ENCODE results near the gene CEP70.
A peak's percentile ranks its signal among the peaks of the same experiment; 100 is the strongest.
"Not testable (repeated sequence)": the region's sequence is repeated elsewhere in the genome, so short reads cannot be mapped to it uniquely, and the experiment has no call there.

Gene CEP70, protein sequence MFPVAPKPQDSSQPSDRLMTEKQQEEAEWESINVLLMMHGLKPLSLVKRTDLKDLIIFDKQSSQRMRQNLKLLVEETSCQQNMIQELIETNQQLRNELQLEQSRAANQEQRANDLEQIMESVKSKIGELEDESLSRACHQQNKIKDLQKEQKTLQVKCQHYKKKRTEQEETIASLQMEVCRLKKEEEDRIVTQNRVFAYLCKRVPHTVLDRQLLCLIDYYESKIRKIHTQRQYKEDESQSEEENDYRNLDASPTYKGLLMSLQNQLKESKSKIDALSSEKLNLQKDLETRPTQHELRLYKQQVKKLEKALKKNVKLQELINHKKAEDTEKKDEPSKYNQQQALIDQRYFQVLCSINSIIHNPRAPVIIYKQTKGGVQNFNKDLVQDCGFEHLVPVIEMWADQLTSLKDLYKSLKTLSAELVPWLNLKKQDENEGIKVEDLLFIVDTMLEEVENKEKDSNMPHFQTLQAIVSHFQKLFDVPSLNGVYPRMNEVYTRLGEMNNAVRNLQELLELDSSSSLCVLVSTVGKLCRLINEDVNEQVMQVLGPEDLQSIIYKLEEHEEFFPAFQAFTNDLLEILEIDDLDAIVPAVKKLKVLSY

DNA sequence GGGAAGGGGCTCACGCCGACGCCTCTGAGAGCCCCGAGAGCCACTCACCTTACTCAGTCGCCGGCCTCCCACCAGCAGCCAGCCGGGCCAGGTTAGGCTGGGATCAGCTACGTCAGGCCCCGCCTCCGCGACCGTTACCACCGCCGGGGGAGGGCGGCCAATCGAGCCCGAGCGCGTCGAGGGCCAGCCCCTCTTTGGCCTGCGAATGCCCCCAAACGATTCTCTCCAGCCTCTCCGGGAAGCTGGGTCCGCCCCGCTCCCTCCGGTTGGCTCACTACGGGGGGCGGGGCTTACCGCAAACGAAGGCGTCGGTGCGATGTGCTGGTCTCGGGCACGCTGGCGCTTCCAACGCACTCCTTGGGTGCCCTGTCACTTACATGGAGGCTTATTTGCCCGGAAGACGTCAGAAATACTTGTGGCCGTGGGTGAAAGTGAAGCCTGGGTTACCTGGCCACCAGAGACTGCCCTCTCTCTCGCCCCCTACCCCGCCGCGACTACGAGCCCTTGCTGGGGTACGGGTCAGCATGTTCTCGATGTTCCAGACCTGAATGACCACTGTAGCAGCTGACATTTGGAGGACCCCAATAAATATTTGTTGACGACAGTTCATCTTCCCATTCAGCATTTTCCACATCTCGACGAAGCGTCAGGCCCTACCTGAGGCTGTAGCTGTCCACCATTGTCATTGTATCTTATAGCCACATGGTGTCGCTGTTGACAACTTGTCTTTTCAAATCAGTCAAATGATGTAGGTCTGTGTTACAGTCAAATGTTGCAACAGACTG is at the start of gene CEP70:
CEP70 (minus strand) TSS at position 111 of the 785 bp plus-strand sequence. CDS start 21,333 bp downstream, outside the sequence.
- DNase-seq: no peak

DNA sequence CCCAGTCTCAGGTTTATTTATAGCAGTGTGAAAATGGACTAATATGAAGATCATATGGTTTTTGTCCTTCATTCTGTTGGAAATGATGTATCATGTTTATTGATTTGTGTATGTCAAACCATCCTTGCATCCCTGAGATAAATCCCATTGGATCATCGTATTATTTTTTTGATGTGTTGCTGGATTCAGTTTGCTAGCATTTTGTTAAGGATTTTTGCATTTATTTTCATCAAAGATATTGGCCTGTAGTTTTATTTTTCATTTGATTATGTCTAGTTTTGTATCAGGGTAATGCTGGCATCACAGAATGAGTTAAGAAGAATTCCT is 48.8 kb upstream of the CEP70 start:
- no peak for DNase-seq

DNA sequence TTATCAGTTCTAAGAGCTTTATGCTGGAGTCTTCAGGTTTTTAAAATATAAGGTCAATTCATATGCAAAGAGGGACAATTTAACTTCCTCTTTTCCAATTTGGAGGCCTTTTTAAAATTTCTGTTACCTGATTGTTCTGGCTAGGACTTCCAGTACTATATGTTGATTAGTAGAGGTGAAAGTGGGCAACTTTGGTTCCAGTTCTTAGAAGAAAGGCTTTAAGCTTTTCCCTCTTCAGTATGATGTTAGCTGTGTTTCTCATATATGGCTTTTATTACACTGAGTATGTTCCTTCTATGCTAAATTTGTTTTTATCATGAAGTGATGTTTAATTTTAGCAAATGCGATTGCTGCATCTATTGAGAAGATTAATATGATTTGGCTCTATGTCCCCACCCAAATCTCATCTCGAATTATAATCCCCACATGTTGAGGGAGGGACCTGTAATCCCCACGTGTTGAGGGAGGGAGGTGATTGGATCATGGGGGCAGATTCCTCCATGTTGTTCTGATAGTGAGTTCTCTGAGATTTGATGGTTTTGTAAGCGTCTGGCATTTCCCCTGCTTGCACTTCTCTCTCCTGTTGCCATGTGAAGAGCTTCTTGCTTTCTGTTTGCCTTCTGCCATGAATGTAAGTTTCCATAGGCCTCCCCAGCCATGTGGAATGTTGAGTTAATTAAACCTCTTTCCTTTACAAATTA is 48.3 kb upstream of the CEP70 start:
- DNase-seq: no peak

DNA sequence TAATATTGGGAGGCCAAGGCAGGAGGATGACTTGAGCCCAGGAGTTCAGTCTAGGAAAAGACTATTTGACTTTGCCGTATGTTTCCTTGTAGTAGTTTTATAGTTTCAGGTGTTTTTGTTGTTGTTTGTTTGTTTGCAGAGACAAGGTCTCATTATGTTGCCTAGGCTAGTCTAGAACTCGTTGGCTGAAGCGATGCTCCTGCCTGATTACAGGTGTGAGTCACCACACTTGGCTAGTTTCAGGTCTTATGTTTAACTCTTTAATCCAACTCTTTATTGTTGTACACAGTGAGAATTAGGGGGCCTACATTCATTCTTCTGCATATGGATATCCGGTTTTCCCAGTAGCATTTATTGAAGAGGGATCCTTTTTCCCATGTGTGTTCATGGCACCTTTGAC is 46.5 kb upstream of the CEP70 start:
- DNase-seq: no peak

DNA sequence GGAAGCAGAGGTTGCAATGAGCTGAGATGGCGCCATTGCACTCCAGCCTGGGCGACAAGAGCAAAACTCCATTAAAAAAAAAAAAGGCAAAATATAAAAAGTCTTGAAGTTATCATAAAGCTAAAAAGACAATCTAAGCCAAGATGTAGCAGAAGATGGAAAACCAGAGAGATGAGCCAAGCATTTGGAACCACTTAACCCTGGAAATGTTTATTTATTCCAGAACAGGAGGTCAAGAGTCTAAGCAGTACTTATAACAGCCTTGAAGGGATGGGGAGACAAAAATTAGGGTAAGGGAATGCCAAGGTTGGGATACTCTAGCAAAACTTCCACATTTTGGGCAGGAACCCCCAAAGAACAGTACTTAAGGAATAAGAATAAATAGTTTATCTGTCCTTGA is 44.6 kb upstream of the CEP70 start:
- DNase-seq: no peak

DNA sequence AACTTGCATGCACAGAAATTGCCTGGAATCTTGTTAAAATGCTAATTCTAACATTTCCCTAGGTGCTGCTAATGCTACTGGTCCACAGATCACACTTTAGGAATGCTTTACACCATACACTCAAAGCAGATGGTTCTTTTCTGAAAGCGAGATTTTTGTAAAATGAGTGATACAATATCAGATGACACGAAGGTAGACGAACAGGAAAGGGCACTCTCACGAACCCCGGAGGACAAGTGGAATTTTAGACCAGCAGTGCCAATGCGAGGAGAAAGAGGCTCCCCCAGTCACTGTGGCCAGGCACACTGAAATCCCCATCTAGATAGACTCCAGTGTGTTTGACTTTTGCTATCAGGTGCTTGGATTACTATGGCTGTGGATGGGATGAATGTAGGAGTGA is 35.5 kb upstream of the CEP70 start:
- DNase-seq: no peak

DNA sequence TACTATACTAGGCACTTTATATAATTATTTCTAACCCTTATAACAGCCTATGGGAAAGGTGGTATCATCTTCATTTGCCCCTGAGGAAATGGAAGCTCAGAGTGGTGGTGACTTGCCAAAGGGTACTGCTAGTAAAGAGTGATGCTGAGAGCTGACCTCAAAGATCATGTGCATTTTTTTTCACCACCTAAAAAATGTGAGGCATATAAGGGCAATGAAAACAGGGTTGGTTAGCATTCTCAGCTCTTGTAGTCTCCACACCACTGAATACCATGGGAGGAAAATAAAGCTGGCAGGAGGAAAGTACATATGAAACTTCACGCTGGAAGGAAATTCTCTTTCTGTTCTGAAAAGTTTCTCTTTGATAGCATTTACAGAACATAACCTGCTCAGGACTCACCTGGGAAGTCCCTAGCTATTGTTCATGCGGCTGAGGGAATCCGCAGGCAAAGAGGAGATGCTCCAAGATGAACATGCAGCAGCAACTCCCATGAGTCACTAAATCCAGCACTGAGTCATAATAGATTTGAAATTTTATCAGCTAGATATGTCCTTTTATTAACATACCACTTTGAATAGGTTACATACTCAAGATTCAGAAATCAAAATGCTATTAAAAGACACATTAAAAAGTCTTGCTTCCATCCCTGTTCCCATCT is 31.8 kb upstream of the CEP70 start:
- no peak for DNase-seq

DNA sequence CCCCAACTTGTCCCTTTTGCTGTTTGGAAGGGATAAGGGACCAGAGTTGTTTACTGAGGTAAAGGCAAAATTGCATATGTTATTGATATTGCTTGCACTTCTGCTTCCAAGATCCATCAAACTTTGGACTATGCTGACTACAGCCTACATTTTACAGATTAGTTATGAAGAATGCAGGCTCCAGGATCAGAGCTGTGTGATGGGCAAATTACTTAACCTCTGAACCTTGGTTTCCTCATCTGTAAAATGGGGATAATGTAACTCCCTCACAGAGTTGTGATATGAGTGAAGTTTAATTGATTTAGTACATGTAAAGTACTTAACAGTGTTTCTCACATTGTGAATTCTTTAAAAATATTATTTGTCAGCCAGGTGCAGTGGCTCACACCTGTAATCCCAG is 30.5 kb upstream of the CEP70 start:
- DNase-seq: no peak

DNA sequence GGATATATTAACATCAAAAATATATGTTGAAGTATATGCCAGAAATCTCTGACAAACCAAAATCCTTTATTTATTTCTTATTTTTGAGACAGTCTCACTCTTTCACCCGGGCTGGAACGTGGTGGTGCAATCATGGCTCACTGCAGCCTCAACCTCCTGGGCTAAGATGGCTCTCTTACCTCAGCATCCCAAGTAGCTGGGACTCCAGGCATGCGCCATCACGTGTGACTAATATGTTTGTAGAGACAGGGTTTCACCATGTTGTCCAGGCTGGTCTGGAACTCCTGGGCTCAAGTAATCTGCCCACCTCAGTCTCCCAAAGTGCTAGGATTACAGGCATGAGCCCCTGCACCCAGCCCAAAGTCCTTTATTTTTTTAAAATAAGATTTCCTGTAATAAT is 26.4 kb upstream of the CEP70 start:
- no peak for DNase-seq

DNA sequence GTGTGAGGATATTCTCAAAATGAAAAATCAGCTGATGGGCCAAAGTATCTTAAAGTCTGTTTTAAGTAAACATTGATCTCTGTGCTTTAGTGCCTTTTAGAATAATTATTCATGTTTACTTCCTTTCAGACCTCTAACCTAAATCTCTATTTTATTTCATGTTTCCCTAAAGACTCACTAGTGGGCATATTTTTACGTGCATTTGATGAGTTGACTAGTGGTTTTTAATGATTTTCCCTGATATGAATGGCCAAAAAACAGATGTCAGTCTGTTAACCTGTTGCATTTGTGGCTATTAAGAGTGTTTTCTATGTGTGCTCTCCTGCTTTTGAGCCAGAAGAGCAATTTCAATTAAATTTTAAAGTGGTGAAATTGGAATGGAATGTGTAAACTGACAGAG is 21.4 kb upstream of the CEP70 start:
- no peak for DNase-seq

DNA sequence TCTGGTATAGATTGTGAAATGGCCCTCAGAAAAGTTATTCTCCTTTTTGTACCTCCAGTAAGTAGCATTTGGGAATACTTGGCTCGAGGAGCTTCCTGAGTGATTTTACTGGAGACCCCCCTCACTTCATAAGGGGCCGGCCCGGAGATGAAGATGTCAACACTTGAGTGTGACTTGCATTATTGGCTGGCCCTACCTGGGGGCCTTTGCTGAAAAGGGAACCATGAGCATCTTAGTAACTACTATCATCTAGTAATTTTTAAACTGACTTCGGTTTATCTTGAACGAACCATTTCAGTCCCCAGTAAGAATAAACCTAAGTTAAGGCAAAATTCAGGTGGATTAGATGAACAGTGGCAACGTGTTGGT is 15.8 kb upstream of the CEP70 start:
- no peak for DNase-seq

DNA sequence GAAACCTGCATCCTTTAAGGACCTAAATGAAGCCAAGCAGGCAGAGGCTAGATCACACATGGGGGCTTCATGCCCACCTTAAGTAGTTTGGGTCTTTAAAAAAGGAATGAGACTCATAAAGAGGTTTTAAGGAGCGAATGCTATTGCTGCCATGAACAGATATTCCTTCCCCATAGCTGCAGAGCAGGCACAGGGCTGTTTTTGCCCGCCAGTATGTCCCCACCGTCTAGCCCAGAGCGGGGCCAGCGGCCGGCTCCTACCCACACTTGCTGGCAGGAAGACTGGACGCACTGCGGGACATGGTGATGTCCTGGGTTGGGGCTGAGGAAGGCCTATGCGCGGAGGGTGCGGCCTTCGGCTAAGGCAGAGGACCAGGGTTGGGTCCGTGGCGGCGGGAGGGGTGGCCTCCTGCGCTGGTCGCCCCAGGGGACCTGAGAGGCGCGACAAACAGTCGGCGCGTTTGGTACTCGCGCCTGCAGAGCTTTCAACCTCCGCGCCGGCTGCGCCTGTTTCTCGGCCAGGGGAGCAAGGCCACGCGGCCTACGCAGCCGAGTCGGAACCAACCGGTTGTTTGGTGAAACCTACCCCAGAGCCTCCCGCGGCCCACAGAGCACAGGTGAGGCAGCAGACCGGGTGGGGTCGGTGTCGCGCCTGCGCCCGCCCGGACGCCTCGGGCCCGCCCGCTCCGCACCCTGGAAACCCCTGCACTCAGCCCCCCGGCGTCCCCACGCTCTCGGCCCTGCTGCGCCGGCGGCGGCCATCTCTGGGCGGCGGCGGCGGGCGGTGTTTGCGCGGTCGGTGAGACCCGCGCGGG is 14.5 kb upstream of the CEP70 start, which contains the start of gene FAIM:
FAIM (plus strand) TSS at position 450 of the 814 bp plus-strand sequence. CDS start 10,956 bp downstream, outside the sequence.
- DNase-seq: peak; percentile 47

DNA sequence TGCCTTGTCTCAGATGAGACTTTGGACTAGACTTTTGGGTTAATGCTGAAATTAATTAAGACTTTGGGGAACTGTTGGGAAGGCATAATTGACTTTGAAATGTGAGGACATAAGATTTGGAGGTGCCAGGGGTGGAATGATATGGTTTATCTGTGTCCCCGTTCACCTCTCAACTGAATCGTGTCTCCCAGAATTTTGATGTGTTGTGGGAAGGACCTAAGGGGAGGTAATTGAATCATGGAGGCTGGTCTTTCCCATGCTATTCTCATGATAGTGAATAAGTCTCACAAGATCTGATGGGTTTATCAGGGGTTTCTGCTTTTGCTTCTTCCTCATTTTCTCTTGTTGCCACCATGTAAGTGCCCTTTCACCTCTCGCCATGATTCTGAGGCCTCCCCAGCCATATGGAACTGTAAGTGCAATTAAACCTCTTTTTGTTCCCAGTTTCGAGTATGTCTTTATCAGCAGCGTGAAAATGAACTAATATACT is 10.1 kb upstream of the CEP70 start:
- DNase-seq: not testable (repeated sequence)

DNA sequence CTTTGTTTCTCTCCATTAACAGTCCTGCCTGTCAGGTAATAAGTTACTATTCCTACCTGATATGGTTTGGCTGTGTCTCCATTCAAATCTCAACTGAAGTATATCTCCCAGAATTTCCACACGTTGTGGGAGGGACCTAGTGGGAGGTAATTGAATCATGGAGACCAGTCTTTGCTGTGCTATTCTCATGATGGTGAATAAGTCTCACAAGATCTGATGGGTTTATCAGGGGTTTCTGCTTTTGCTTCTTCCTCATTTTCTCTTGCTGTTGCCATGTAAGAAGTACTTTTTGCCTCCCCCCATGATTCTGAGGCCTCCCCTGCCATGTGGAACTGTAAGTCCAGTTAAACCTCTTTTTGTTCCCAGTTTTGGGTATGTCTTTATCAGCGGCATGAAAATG is 7.6 kb upstream of the CEP70 start:
- not testable (repeated sequence) for DNase-seq

DNA sequence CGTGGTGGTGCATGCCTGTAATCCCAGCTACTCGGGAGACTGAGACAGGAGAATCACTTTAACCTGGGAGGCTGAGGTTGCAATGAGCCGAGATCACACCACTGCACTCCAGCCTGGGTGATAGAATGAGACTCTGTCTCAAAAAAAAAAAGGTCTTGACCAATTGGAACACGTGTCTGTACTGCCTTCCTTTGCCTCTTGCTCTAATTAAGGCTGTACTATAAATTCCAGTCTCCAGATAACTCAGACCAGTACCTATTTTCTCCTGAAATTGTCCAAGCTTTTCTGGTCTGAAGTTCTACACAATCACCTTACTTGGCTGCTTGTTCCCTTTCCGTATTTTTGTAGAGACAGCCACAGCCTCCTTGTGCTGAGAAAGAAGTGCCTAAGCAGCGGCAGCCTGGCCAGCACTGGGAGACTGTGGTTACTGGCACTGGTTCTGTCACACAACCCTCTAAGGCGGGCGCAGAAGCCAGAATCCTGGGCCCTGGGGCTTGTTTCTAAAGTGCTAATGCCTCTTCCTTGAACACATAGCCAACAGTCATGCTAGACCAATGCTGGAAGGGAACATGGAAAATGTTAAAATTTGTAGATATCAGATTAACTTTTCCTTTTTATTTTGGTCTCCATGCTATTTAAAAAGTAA is 6.2 kb upstream of the CEP70 start:
- DNase-seq: no peak

DNA sequence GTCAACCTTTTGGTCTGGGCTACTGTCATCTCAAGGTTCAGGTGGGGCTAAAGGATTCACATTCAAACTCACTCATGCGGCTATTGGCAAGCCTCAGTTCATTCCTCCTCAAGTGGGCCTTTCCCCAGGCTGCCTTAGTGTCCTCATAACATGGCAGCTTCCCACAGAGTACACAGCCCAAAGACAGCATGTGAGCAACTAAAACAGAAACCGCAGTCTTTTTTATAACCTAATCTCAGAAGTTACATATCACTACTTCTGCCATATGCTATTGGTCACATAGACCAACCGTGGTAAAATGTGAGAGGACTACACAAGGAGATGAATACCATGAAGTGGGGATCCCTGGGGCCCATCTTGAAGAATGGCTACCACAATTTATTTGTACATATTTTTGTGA is 4.5 kb upstream of the CEP70 start:
- DNase-seq: no peak

DNA sequence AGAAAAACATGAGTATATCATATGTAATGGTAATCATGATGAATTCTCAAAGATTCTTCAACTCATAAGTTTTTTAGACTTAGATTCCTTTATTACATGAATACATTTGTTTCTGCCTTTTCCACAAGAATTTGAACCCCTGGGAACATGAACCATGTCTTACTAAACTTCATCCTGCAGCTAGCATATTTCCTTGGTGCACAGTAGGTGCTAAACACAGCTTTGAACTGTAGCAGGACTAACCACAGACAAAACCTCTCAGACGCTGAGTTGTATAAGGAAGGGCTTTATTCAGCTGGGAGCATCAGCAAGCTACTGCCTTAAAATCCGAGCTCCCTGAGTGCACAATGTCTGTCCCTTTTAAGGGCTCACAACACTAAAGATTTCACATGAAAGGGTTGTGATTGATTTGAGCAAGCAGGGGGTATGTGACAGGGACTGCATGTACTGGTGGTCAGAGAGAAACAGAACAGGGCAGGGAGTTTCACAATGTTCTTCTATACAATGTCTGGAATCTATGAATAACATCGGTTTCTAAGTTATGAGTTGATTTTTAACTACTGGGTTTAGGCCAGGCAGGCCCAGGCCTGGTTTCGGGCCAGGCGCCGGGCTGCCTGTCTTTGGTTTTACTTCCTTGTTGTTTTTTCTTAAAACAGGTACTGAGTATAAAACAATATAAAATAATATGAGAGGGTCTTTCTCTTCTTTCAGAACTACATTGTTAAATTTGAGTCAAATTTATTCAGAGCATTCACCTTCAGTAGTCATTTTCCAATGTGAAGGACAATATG is 3.3 kb upstream of the CEP70 start:
- not testable (repeated sequence) for DNase-seq

DNA sequence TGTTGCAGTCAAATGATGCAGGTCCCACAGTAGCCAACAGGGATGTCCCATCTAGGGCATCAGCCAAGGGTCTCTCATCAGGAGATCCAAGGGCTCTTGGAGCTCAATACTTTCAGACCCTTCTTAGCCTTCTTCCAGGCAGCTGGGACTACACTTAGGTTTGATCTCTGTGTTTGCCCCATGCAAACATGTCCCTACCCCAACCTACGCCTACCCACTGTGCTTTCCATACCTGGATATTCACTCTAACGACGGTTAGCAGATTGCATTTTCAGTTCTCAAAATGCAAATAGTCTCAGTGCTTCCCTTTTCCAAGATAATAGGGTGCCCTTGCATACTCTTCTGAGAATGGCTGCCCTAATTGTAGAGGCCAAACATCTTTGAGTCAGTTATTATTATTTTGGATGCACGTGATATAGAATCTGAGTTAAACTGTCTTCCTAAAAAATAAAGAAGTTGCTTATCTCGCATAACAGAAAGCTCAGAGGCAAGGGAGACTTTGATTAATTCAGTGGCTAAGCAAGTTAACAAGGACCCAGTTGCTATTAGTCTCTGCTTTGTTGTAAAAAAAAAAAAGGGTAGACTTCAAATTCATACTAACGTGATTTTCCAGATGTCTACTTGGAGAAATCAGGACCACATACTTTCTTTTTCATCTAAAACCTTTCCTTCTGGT is 1.0 kb upstream of the CEP70 start:
- DNase-seq: no peak

DNA sequence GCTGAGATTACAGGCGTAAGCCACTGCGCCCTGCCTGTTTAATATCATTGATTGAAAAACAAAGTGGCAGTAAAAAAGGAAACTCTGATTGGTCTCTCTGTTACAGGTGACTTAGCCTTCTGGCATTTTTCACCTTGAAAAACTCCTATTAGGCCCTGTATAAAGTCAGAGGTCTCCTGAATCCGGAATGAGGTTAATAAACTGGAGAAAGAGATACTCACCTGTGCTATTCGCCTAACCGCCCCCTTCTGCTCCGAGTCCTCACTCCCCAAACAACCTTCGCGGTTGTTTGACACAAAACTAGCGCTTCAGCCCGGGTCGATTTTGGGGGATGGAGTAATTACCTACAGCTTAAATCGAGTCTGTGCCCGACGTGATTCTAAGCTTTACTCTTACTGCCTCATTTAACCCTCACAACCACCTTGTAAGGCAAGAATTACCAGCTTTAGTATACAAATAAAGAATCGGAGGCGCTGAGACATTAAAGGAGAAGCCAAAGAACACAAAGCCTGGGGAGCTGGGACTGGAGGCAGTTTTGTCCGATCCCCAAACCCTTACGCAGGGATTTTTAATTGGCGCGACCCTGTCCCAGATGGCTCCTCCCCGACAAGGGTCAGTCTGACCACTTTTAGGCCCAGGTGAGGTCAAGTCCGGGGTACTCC is 441 bp downstream of the CEP70 start:
- no peak for DNase-seq

Data from DMS153 (cell line).